Panc1 (cell line): Measurements from ENCODE around the gene MYADML2. TPM values are rescaled to one million over a fixed set of nuclear protein-coding genes. Genes with fewer than 3 reads are reported as not detected.

Experiments
- ATAC-seq: fragments of 200-7000 bp; cut with Tn5 transposase; 2 replicates; pipeline ENCODE4 v1.9.1; 2020; ENCODE audit warnings: mild to moderate bottlenecking, moderate library complexity
- BruUV-seq: library from RNA; stranded (reverse); fragments of 400-500 nt; replicated peaks from 2 replicates; lab custom pipeline; 2021; lab: Mats Ljungman, UMichigan
- CTCF ChIA-PET: fragments of 300-600 bp; sonication (Branson Sonifier 250); formaldehyde crosslinking; loops from one replicate; lab custom pipeline; 2022; ENCODE audit warnings: antibody characterized with exemption; lab: Charles Lee
- POLR2A ChIA-PET: fragments of 300-600 bp; sonication (Branson Sonifier 250); formaldehyde crosslinking; loops from one replicate; lab custom pipeline; 2022; ENCODE audit warnings: antibody characterized with exemption; lab: Charles Lee
- DNase-seq: peaks from one replicate; pipeline ENCODE4 v3.0.0-alpha.2; 2010; ENCODE audit warnings: low read depth, low spot score
- H3K27ac ChIP-seq: 2 replicates; pipeline ENCODE4 v1.5.1; 2011; ENCODE audit warnings: mild to moderate bottlenecking, low read length, inconsistent platforms
- H3K27me3 ChIP-seq: fragments of 200-500 bp; sonication (Bioruptor generic); 2 replicates; pipeline ENCODE4 v1.6.0; 2014; ENCODE audit warnings: low read length, inconsistent platforms; ENCODE audit not compliant: control insufficient read depth, insufficient read depth
- H3K36me3 ChIP-seq: fragments of 200-500 bp; sonication (Bioruptor generic); 2 replicates; pipeline ENCODE4 v1.5.1; 2014; ENCODE audit warnings: inconsistent platforms, mild to moderate bottlenecking, low read length, moderate library complexity; ENCODE audit not compliant: control insufficient read depth, insufficient read depth
- H3K4me1 ChIP-seq: 2 replicates; pipeline ENCODE4 v1.5.1; 2011; ENCODE audit warnings: inconsistent platforms, mild to moderate bottlenecking, low read length, moderate library complexity; ENCODE audit not compliant: control insufficient read depth, insufficient read depth
- H3K4me3 ChIP-seq, 2 experiments: 2 replicates each; pipeline ENCODE4 v1.5.1; 2011 to 2012; ENCODE audit warnings: low read depth in 2 of 2, low read length in 2 of 2, mild to moderate bottlenecking in 2 of 2, inconsistent platforms in 1 of 2, moderate library complexity in 1 of 2
- H3K9me3 ChIP-seq: fragments of 200-500 bp; sonication (Bioruptor generic); 2 replicates; pipeline ENCODE4 v1.5.1; 2014; ENCODE audit warnings: low read depth, mild to moderate bottlenecking, inconsistent platforms, low read length, moderate library complexity; ENCODE audit not compliant: control insufficient read depth, insufficient read depth
- POLR2AphosphoS5 ChIP-seq: IDR thresholded peaks from 2 replicates; pipeline ENCODE4 v1.6.1; 2012; ENCODE audit warnings: mild to moderate bottlenecking, low read depth, low read length, moderate library complexity
- SIN3A ChIP-seq: IDR thresholded peaks from 2 replicates; pipeline ENCODE4 v1.6.1; 2012; ENCODE audit warnings: low read depth, mild to moderate bottlenecking, low read length, moderate library complexity, borderline replicate concordance; ENCODE audit not compliant: insufficient read depth
- TCF7L2 ChIP-seq: IDR thresholded peaks from 2 replicates; pipeline ENCODE4 v1.6.1; 2011; ENCODE audit warnings: mild to moderate bottlenecking, low read depth, low read length, inconsistent platforms
- in situ Hi-C: cut with HindIII; loops from 2 replicates; pipeline ENCODE4 v1.10.0; 2016; ENCODE audit warnings: low sequenced_read_pairs, low pct_unique_long_range_greater_than_20kb
- intact Hi-C: fragments of 100-400 bp; cut with micrococcal nuclease; formaldehyde crosslinking; loops from one replicate; pipeline ENCODE4 v1.10.0; 2022; ENCODE audit not compliant: unreplicated experiment
- total RNA-seq: library from RNA; stranded (reverse); gene quantifications from one replicate; pipeline ENCODE4 v1.2.1, GENCODE V29; 2021; ENCODE audit not compliant: unreplicated experiment
- TF ChIP-seq, protein P1 (sequence below): fragments of 450-650 bp; IDR thresholded peaks from 2 replicates; pipeline ENCODE4 v1.5.1; 2017; ENCODE audit warnings: mild to moderate bottlenecking
- TF ChIP-seq, protein P2 (sequence below), 2 experiments: IDR thresholded peaks; 2 replicates each; pipeline ENCODE4 v1.6.1; 2011 to 2012; ENCODE audit warnings: low read depth in 2 of 2, control low read depth in 1 of 2, low read length in 1 of 2, mild to moderate bottlenecking in 1 of 2, moderate library complexity in 1 of 2; ENCODE audit not compliant: insufficient read depth in 1 of 2

The MYADML2 gene
- total RNA-seq, 1 experiment from 2014 or later = not detected

DNA sequence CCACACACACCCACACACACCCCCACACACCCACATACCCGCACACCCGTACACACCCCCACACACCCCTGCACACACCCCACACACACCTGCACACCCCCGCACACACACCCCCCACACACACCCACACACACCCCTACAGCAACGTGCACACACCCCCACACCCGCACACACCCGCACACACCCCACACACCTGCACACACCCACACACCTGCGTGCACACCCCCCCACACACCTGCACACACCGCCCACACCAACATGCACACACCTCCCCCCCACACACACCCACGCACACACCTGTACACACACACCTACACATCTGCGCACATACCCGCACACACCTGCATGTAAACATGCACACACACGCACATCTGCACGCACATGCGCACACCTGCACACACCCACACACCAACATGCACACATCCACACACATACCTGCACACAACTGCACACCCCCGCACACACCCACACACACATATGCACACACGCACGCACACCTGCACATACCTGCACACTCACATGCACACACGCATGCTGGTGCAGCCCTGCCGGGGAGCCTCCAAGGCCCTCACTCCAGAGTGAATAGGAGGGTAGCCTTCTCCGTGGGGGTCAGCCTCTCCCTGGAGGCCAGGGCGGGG is 37.9 kb upstream of the MYADML2 start:
- no TSS peak for BruUV-seq
- ChIA-PET CTCF (no interaction called here), POLR2A (no interaction called here)

DNA sequence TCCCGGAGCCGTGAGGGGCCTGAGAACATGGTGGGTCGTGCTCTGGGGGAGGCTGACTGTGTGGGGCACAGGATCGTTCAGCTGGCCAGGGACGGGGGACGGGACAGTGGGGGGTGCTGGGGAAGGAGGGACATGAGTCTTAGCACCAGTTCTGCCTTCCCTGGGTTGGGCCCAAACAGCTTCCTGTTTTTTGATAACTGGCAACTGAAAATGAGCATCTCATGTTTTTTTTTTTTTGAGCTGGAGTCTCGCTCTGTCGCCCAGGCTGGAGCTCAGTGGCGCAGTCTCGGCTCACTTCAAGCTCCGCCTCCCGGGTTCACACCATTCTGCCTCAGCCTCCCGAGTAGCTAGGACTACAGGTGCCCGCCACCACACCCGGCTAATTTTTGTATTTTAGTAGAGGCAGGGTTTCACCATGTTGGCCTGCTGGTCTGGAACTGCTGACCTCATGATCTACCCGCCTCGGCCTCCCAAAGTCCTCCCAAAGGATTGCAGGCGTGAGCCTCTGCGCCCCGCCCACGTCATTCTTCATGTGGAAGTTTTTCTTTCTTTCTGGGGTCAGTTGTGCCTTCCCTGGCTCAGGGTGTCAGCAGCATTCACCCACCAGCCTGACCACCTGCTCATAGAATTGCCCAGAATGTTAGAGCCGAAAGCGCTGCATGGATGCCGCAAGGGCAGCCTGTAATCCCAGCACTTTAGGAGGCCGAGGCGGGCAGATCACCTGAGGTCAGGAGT is 36.8 kb upstream of the MYADML2 start:
- ATAC-seq (no peak), DNase-seq (no peak)
- TF ChIP-seq, protein P1, sequence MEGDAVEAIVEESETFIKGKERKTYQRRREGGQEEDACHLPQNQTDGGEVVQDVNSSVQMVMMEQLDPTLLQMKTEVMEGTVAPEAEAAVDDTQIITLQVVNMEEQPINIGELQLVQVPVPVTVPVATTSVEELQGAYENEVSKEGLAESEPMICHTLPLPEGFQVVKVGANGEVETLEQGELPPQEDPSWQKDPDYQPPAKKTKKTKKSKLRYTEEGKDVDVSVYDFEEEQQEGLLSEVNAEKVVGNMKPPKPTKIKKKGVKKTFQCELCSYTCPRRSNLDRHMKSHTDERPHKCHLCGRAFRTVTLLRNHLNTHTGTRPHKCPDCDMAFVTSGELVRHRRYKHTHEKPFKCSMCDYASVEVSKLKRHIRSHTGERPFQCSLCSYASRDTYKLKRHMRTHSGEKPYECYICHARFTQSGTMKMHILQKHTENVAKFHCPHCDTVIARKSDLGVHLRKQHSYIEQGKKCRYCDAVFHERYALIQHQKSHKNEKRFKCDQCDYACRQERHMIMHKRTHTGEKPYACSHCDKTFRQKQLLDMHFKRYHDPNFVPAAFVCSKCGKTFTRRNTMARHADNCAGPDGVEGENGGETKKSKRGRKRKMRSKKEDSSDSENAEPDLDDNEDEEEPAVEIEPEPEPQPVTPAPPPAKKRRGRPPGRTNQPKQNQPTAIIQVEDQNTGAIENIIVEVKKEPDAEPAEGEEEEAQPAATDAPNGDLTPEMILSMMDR = no peak
- TF ChIP-seq, protein P2, sequence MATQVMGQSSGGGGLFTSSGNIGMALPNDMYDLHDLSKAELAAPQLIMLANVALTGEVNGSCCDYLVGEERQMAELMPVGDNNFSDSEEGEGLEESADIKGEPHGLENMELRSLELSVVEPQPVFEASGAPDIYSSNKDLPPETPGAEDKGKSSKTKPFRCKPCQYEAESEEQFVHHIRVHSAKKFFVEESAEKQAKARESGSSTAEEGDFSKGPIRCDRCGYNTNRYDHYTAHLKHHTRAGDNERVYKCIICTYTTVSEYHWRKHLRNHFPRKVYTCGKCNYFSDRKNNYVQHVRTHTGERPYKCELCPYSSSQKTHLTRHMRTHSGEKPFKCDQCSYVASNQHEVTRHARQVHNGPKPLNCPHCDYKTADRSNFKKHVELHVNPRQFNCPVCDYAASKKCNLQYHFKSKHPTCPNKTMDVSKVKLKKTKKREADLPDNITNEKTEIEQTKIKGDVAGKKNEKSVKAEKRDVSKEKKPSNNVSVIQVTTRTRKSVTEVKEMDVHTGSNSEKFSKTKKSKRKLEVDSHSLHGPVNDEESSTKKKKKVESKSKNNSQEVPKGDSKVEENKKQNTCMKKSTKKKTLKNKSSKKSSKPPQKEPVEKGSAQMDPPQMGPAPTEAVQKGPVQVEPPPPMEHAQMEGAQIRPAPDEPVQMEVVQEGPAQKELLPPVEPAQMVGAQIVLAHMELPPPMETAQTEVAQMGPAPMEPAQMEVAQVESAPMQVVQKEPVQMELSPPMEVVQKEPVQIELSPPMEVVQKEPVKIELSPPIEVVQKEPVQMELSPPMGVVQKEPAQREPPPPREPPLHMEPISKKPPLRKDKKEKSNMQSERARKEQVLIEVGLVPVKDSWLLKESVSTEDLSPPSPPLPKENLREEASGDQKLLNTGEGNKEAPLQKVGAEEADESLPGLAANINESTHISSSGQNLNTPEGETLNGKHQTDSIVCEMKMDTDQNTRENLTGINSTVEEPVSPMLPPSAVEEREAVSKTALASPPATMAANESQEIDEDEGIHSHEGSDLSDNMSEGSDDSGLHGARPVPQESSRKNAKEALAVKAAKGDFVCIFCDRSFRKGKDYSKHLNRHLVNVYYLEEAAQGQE (IDR thresholded peaks at IDR 0.05; ENCODE audit: insufficient read depth in 1 of 2, low read depth in 2 of 2, low read length in 1 of 2) = no peak
- no peak for TF ChIP-seq POLR2AphosphoS5
- no peak for TF ChIP-seq SIN3A
- no peak for TF ChIP-seq TCF7L2
- no peaks in the 10 kb centered on the region for H3K27me3 ChIP-seq
- intact Hi-C loops = no loop called here
- ChIA-PET CTCF (interaction anchor here (0.7 kb wide), 1 partner anchor 30 kb away, joined by 5 read pairs; no protein-coding TSS in a partner anchor), POLR2A (interaction anchor here (0.7 kb wide), 1 partner anchor 252 kb away, joined by 4 read pairs; no protein-coding TSS in a partner anchor)
- no peak overlapping the region for H3K4me3 ChIP-seq
- no peaks in the 10 kb centered on the region for H3K9me3 ChIP-seq
- H3K36me3 ChIP-seq = no peaks in the 10 kb centered on the region
- no TSS peak for BruUV-seq
- 0 out of 2 replicates have a peak, but pooled peaks cover under 1% of the 10 kb centered on the region for H3K4me1 ChIP-seq
- no peak overlapping the region for H3K27ac ChIP-seq
- in situ Hi-C loops = no loop called here

More for the DNA sequence above, 37.9 kb upstream of the MYADML2 start:
- intact Hi-C loops = no loop called here
- no peak for DNase-seq
- TF ChIP-seq POLR2AphosphoS5 (no peak), SIN3A (no peak), TCF7L2 (no peak)
- TF ChIP-seq, protein P2 (IDR thresholded peaks at IDR 0.05; ENCODE audit: insufficient read depth in 1 of 2, low read depth in 2 of 2, low read length in 1 of 2) = no peak
- TF ChIP-seq, protein P1 = no peak
- no peak overlapping the region for H3K4me3 ChIP-seq
- no peak for ATAC-seq
- no peaks in the 10 kb centered on the region for H3K4me1 ChIP-seq
- in situ Hi-C loops = no loop called here
- no peaks in the 10 kb centered on the region for H3K9me3 ChIP-seq
- no peaks in the 10 kb centered on the region for H3K27me3 ChIP-seq
- H3K36me3 ChIP-seq = no peaks in the 10 kb centered on the region
- no peak overlapping the region for H3K27ac ChIP-seq
